GM19238 (cell line): ENCODE measurements around the gene FGFRL1.
"Not testable (repeated sequence)": the region's sequence is repeated elsewhere in the genome, so short reads cannot be mapped to it uniquely, and the experiment has no call there.

Source experiments
- DNase-seq: peaks from one replicate; pipeline ENCODE4 v3.0.0; 2011; ENCODE audit warnings: low spot score; ENCODE audit not compliant: insufficient read length

FGFRL1 gene

DNA sequence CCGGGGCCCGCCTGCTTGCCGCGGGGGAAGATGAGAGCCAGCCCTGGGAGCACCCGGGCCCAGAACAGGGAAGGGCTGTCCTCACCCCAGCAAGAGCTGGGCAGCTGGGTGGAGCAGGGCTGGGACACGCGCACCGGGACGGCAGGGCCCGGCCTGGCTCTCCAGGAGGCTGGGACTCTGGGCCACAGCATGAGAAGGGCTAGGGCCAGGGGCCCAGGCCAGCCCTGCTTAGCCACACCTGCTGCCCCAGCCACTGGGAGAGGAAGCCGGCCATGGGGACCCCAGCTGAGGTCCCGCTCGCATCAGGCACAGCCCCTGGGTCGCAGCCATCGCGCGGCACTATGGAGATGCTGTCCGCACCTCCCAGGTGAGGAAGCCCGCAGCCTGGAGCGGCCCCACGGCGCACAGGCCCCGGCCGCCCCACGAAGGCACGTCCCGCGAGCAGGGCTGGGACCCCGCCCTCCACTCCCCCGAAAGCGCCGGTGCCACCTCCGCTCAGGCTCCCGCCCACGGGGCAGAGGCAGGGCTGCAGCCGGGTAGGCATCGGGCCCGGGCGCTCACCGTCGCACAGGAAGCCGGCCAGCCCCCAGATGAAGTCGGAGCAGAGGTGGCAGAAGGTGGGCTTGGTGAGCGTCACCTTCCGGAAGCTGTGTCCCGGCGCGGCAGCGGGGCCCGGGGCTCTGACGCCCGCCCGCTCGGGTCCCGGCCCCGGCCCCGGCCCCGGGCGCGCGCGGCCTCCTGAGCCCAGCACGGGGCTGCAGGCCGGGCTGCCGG is 38.6 kb upstream of the FGFRL1 start:
- peak; percentile 75 for DNase-seq

GRCh38 chr4:973431-974397 is 37.7 kb upstream of the FGFRL1 start, which contains the start of gene DGKQ:
DGKQ (minus strand) TSS chr4:973569; CDS start chr4:973482, 87 bp downstream.
- peak; percentile 99 for DNase-seq

DNA sequence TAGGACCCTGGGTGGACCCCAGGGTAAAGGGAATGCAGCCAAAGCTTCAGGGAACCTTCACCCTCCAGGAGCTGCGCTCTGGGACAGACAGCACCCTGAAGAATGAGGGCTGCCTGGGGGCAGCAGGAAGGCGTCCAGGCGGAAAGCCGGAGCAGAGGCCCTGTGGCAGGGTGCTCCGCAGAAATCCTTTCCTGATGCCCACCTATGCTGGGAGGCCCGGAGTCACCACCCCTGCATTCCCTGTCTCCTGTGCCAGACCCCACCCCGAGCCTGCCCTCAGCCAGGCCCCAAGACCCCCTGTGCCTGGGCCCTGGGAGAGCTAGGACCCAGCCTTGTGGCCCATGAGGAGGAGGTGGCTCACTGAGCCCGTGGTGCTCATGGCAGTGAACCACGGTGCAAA is 36.8 kb upstream of the FGFRL1 start:
- no peak for DNase-seq

DNA sequence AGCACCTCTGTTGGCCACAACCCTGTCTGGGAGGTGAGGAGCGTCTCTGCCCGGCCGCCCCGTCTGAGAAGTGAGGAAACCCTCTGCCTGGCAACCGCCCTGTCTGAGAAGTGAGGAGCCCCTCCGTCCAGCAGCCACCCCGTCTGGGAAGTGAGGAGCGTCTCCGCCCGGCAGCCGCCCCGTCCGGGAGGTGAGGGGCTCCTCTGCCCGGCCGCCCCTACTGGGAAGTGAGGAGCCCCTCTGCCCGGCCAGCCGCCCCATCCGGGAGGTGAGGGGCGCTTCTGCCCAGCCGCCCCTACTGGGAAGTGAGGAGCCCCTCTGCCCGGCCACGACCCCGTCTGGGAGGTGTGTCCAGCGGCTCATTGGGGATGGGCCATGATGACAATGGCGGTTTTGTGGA is 35.4 kb upstream of the FGFRL1 start:
- DNase-seq: not testable (repeated sequence)

GRCh38 chr4:978957-979701 is 32.3 kb upstream of the FGFRL1 start:
- DNase-seq: no peak

DNA sequence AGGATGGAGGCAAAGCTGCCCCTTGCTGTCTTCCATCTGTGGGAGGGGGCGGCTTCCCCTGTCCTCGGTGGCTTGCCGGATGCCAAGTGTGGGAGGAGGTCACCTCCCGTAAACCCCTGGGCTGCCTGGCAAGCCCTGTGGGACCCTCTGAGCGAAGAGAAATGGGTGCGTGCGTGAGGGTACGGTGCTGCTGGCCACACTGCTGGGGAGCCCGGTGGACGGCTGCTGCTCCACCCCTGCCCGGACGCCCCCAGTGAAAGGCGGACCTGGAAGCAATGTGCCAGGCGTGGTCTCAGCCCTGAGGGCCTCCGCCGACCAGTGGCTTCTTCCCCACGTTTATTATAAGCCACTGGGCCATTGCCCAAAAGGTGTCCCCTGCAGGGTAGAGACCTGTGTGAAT is 29.1 kb upstream of the FGFRL1 start:
- DNase-seq: no peak

- DNase-seq: no peak
Measured at GRCh38 chr4:982814-983213, 28.6 kb upstream of the FGFRL1 start.

GRCh38 chr4:984336-985054 is 26.9 kb upstream of the FGFRL1 start:
- no peak for DNase-seq

GRCh38 chr4:985123-985830 is 26.1 kb upstream of the FGFRL1 start:
- DNase-seq: peak; percentile 56

GRCh38 chr4:986428-986878 is 25.0 kb upstream of the FGFRL1 start:
- DNase-seq: no peak

DNA sequence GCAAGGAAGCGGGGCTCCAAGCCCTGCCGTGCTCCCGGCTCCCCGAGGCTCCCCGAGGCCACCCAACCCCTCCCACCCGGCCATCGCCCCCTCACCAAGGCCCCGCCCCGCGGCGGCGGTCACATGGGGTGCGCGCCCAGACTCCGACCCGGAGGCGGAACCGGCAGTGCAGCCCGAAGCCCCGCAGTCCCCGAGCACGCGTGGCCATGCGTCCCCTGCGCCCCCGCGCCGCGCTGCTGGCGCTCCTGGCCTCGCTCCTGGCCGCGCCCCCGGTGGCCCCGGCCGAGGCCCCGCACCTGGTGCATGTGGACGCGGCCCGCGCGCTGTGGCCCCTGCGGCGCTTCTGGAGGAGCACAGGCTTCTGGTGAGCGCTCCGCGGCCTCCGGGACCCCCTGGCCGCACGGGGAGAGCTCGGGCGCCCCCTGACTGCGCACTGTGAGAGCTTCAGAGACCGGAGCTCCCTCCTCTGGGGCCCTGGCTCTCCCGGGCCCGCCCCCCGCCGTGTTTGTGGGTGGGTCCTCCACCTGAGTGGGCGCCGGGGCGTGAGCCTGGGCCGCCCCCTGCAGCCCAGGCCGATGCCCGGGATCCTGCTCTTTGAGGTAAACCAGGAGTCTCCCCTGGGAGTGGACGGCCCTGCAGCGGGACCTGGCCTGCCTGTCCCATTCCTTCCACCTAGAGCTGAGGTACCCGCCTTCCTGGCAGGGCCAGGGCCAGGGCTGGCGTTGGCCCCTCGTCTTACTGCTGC is 24.4 kb upstream of the FGFRL1 start, which contains the start of gene IDUA:
IDUA (plus strand) TSS at position 166 of the 745 bp plus-strand sequence; CDS start at position 207, 41 bp downstream.
- DNase-seq: peak; percentile 85

- DNase-seq: no peak
Measured at GRCh38 chr4:987624-988513, 23.6 kb upstream of the FGFRL1 start.

GRCh38 chr4:988726-989721 is 22.4 kb upstream of the FGFRL1 start:
- no peak for DNase-seq

- DNase-seq: no peak
Measured at GRCh38 chr4:989722-990471, 21.5 kb upstream of the FGFRL1 start.

DNA sequence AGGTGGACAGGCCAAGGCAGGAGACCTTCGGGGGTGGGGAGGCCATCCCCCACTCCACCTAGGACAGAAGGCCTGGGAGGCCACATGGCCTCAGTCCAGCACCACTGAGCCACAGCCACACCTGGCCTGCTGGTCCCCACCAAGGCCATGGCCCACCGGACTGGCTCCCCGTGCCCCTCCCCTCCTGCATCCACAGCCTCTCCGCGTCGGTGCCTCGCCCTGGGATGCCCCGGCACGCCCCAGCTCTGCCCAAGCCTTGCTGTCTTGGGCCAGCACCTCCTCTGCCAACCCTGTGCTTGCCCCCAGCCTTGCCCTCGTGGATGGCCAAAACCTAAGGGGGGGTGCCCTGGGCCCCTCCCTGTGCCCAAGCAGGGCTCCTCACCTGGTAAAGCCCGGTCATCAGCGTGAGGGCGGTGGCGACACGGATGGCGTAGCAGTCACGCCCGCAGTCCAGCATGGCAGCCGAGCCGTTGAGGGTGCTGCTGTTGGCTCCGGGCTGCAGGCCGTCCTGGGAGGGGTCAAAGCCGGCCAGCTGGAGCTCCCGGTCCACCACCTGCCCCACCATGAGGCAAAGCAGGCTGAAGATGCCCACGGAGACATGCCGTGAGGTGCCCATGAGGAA is 20.6 kb upstream of the FGFRL1 start:
- DNase-seq: no peak
